ENCODE data around the gene TGIF2LX. TPM values are rescaled to one million over a fixed set of nuclear protein-coding genes. Genes with fewer than 3 reads are reported as not detected.
"Not testable (repeated sequence)": the region's sequence is repeated elsewhere in the genome, so short reads cannot be mapped to it uniquely, and the experiment has no call there.

TGIF2LX gene
- total RNA-seq (2022) (not detected in 2 replicates), Bru-seq, nascent RNA (not detected), BruChase-seq, experiment 1, labeled RNA remaining after a 6-hour chase (not detected), BruChase-seq, experiment 2, labeled RNA remaining after a 2-hour chase (not detected)
- long read RNA-seq = 0 reads

DNA sequence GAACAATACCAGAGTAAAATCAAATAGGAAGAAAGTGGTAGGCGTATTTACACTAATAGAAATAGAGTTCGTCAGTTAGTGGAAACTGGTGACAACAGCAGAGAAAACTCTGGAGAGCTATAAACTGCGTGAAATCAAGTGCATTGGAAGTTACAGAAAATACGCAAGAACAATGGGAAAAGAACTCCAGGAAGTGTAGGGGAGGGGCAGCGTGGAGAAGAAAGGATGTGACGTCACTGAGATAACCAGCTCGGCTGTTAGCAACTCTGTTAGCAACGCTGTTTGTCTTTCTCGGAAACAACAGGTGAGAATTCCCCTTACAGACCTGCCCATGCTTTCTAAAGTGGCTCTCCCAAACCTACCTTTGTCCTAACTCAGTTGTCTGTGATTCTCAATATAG, at the start of gene TGIF2LX:
TSS of gene TGIF2LX (plus strand) at position 244 of the 400 bp plus-strand sequence. CDS start 178 bp downstream, outside the sequence.
- H3K27ac Mint-ChIP-seq (ENCODE audit: unreplicated experiment); H3K27me3 Mint-ChIP-seq (ENCODE audit: unreplicated experiment); CTCF ChIA-PET; H3K36me3 Mint-ChIP-seq (ENCODE audit: insufficient read depth, unreplicated experiment); DNase-seq; H3K4me3 Mint-ChIP-seq (ENCODE audit: low read depth, unreplicated experiment); H3K4me1 Mint-ChIP-seq (ENCODE audit: low read depth, unreplicated experiment); BruUV-seq (replicated peaks); H3K9me3 Mint-ChIP-seq (ENCODE audit: low read depth, unreplicated experiment); intact Hi-C loops (cut with micrococcal nuclease; ENCODE audit: unreplicated experiment): not testable (repeated sequence)

DNA sequence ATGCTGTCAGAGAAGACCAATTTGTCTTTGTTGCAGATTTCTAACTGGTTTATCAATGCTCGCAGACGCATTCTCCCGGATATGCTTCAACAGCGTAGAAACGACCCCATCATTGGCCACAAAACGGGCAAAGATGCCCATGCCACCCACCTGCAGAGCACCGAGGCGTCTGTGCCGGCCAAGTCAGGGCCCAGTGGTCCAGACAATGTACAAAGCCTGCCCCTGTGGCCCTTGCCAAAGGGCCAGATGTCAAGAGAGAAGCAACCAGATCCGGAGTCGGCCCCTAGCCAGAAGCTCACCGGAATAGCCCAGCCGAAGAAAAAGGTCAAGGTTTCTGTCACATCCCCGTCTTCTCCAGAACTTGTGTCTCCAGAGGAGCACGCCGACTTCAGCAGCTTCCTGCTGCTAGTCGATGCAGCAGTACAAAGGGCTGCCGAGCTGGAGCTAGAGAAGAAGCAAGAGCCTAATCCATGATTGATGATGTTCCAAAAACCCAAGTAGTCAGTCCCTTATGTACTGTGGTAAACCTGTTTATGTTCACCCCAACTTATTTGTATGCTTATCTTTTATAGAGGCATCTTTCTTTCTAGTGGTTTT, 728 bp downstream of the TGIF2LX start:
- H3K9me3 Mint-ChIP-seq (ENCODE audit: low read depth, unreplicated experiment); BruUV-seq (replicated peaks); CTCF ChIA-PET; H3K4me3 Mint-ChIP-seq (ENCODE audit: low read depth, unreplicated experiment); DNase-seq; H3K27ac Mint-ChIP-seq (ENCODE audit: unreplicated experiment); H3K4me1 Mint-ChIP-seq (ENCODE audit: low read depth, unreplicated experiment); H3K27me3 Mint-ChIP-seq (ENCODE audit: unreplicated experiment); intact Hi-C loops (cut with micrococcal nuclease; ENCODE audit: unreplicated experiment); H3K36me3 Mint-ChIP-seq (ENCODE audit: insufficient read depth, unreplicated experiment): not testable (repeated sequence)

DNA sequence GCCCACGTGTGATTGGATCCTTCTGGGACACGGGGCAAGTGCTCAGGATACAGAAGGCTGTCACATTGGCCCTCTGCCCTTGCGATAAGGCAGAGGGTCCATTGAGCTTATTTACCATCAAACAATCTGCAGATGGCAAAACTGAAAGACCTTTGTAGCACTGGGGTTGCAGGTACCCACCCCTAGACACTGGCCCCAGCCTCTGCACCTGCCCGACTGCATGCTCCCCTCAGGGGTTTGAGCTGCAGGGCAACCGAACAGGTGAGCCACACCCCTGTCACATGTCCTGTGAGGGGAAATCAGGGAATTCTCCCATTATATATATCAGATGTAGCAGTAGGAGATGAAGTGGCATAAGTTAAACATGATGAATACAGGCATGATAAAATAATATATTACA, 21.4 kb downstream of the TGIF2LX start:
- H3K27ac Mint-ChIP-seq (ENCODE audit: unreplicated experiment); H3K4me3 Mint-ChIP-seq (ENCODE audit: low read depth, unreplicated experiment); H3K4me1 Mint-ChIP-seq (ENCODE audit: low read depth, unreplicated experiment); H3K36me3 Mint-ChIP-seq (ENCODE audit: insufficient read depth, unreplicated experiment); CTCF ChIA-PET; H3K9me3 Mint-ChIP-seq (ENCODE audit: low read depth, unreplicated experiment); intact Hi-C loops (cut with micrococcal nuclease; ENCODE audit: unreplicated experiment); BruUV-seq (replicated peaks); DNase-seq; H3K27me3 Mint-ChIP-seq (ENCODE audit: unreplicated experiment): not testable (repeated sequence)

DNA sequence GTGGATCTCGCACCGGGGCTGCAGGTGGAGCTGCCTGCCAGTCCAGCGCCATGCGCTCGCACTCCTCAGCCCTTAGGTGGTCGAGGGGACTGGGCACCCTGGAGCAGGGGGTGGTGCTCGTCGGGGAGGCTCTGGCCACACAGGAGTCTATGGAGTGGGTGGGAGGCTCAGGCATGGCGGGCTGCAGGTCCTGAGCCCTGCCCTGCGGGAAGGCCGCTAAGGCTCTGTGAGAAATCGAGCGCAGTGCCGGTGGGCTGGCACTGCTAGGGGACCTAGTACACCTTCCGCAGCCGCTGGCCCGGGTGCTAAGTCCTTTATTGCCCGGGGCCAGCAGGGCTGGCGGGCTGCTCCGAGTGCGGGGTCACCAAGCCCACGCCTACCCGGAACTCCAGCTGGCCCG, 43.9 kb downstream of the TGIF2LX start:
- H3K4me3 Mint-ChIP-seq (ENCODE audit: low read depth, unreplicated experiment); CTCF ChIA-PET; BruUV-seq (replicated peaks); H3K9me3 Mint-ChIP-seq (ENCODE audit: low read depth, unreplicated experiment); H3K27ac Mint-ChIP-seq (ENCODE audit: unreplicated experiment); DNase-seq; H3K4me1 Mint-ChIP-seq (ENCODE audit: low read depth, unreplicated experiment); intact Hi-C loops (cut with micrococcal nuclease; ENCODE audit: unreplicated experiment); H3K36me3 Mint-ChIP-seq (ENCODE audit: insufficient read depth, unreplicated experiment); H3K27me3 Mint-ChIP-seq (ENCODE audit: unreplicated experiment): not testable (repeated sequence)

All from Calu3 (cell line).